ENCODE results near the gene GAS7. TPM values are rescaled to one million over a fixed set of nuclear protein-coding genes. Genes with fewer than 3 reads are reported as not detected.

The GAS7 gene
- total and polyA plus RNA-seq, 9 of the 15 experiments (the other 6 are each of a cell fraction or from before 2014, with no cell fraction given) = 0.11 to 0.33 TPM; not detected in 7

DNA sequence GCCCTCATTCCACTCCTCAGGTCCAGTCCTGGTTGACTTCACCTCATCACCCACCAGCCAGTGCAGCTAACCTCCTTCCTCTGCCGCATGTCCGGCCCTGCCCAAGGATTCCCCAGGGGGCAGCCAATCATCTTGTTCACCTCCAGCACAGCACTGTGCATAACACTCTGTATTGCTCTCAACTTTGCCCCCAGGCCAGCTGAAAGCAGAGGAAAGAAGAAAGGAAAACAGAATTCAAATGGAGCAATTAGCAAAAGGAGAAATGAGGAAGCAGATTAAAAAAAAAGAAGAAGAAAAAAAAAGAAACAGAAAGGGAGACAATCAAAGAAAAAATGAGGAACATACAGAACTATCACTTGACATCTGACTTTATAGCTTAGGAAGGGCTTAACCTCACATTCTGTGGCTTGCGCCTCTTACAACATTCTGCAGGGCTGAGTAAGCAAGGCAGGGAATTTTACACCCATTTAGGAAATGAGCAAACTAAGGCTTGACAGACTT lies 26.1 kb downstream of the GAS7 start:
- FAIRE-seq = no peak
- H3K4me3 ChIP-seq = no peak overlapping the region
- ChIA-PET POLR2A (interaction anchor here (1.0 kb wide), 1 partner anchor 21 kb away, joined by 3 read pairs; no protein-coding TSS in a partner anchor), CTCF (ENCODE audit: low intra/inter-chr PET ratio) (no interaction called here)
- H3K4me1 ChIP-seq (replicated peaks in 1 of 2; ENCODE audit: control insufficient read depth in 2 of 2, insufficient read depth in 2 of 2, low read length in 2 of 2) = no peaks in the 10 kb centered on the region
- no peak for DNase-seq (ENCODE audit: extremely low read depth in 1 of 4, low spot score in 3 of 4)
- H4K20me1 ChIP-seq (replicated peaks; ENCODE audit: control insufficient read depth, insufficient read depth, low read length) = no peaks in the 10 kb centered on the region
- H3K36me3 ChIP-seq (ENCODE audit: control insufficient read depth, insufficient read depth, low read length) = no peaks in the 10 kb centered on the region
- H3K9me1 ChIP-seq (ENCODE audit: control insufficient read depth, insufficient read depth, low read length) = no peaks in the 10 kb centered on the region
- BruUV-seq (replicated peaks) = no TSS peak
- H3K9ac ChIP-seq (ENCODE audit: insufficient read depth in 1 of 2, low read depth in 2 of 2, low read length in 2 of 2) = no peak overlapping the region
- in situ Hi-C loops (cut with MboI) (no loop called here), intact Hi-C loops (cut with micrococcal nuclease) (no loop called here)
- no peak for ATAC-seq
- no peaks in the 10 kb centered on the region for H3K9me3 ChIP-seq (replicated peaks; ENCODE audit: control insufficient read depth, insufficient read depth, low read depth, low read length)
- H2AFZ ChIP-seq (ENCODE audit: low read depth, low read length) = no peak overlapping the region
- H3K79me2 ChIP-seq (ENCODE audit: control insufficient read depth, insufficient read depth, low read length) = no peaks in the 10 kb centered on the region
- TF ChIP-seq SIRT6 (IDR thresholded peaks at IDR 0.05; ENCODE audit: low read depth, low read length) = no peak
- TF ChIP-seq ZNF57 (CRISPR knock-in tag; IDR thresholded peaks at IDR 0.05) = no peak
- TF ChIP-seq ZNF239 (CRISPR knock-in tag; IDR thresholded peaks at IDR 0.05) = no peak
- WGBS (ENCODE audit: insufficient coverage, low coverage, missing lambda C conversion rate) = 4% methylated on average over 3 of the region's 3 CpGs
- H3K27ac ChIP-seq (ENCODE audit: extremely low read depth, low read depth, low read length) = no peak overlapping the region
- H3K27me3 ChIP-seq (ENCODE audit: control insufficient read depth in 2 of 2, insufficient read depth in 2 of 2, low read length in 2 of 2) = no peaks in the 10 kb centered on the region; a peak in 1 of 5 replicates
- H3K4me2 ChIP-seq (ENCODE audit: insufficient read depth, low read length) = no peak overlapping the region

DNA sequence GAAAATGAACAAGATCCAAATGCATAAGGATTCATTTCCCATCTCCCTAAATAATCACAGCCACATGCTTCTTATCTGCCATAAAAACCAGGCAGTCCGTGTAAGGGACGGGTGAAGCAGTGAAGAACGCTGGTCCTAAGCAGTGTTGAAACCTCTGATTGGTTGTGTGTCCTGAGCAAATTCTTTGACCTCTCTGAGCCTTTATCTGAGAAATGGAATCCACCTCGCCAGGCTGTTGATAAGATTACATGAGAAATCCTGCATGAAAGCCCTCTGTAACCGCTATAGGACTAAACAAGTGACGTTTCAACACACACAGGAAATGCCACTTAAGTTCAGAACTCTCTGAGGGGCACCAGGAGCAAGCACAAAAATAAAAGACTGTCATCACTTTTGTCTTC lies 26.8 kb downstream of the GAS7 start:
- no peak for FAIRE-seq
- no peak overlapping the region for H3K4me2 ChIP-seq (ENCODE audit: insufficient read depth, low read length)
- TF ChIP-seq MCM7 (IDR thresholded peaks at IDR 0.05) (no peak), CHD2 (IDR thresholded peaks at IDR 0.05; ENCODE audit: low read depth, low read length) (no peak), SMARCB1 (IDR thresholded peaks at IDR 0.05; ENCODE audit: insufficient read length, low read depth) (no peak), BRD4 (IDR thresholded peaks at IDR 0.05) (no peak), NRF1 (conservative IDR thresholded peaks at IDR 0.05 in 1 of 2, IDR thresholded peaks at IDR 0.05 in 1 of 2) (no peak), SETDB1 (IDR thresholded peaks at IDR 0.05; ENCODE audit: low read length) (no peak), KLF13 (tag; IDR thresholded peaks at IDR 0.05; ENCODE audit: borderline replicate concordance, low read depth) (no peak), MAFF (IDR thresholded peaks at IDR 0.05; ENCODE audit: low read length) (no peak), ZNF589 (CRISPR knock-in tag; IDR thresholded peaks at IDR 0.05; ENCODE audit: low read depth) (no peak), BMI1 (IDR thresholded peaks at IDR 0.05; ENCODE audit: low read length) (no peak), ZNF41 (CRISPR knock-in tag; conservative IDR thresholded peaks at IDR 0.05) (no peak), SAFB2 (IDR thresholded peaks at IDR 0.05; ENCODE audit: borderline replicate concordance, low read depth, low read length, severe bottlenecking) (no peak), KAT8 (IDR thresholded peaks at IDR 0.05; ENCODE audit: low read depth) (no peak)
- TF ChIP-seq, protein P1, sequence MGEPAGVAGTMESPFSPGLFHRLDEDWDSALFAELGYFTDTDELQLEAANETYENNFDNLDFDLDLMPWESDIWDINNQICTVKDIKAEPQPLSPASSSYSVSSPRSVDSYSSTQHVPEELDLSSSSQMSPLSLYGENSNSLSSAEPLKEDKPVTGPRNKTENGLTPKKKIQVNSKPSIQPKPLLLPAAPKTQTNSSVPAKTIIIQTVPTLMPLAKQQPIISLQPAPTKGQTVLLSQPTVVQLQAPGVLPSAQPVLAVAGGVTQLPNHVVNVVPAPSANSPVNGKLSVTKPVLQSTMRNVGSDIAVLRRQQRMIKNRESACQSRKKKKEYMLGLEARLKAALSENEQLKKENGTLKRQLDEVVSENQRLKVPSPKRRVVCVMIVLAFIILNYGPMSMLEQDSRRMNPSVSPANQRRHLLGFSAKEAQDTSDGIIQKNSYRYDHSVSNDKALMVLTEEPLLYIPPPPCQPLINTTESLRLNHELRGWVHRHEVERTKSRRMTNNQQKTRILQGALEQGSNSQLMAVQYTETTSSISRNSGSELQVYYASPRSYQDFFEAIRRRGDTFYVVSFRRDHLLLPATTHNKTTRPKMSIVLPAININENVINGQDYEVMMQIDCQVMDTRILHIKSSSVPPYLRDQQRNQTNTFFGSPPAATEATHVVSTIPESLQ (CRISPR knock-in tag; IDR thresholded peaks at IDR 0.05) = no peak

More for the DNA sequence above, 26.8 kb downstream of the GAS7 start:
- 2% methylated on average over 6 of the region's 6 CpGs for WGBS (ENCODE audit: insufficient coverage, low coverage, missing lambda C conversion rate)
- no peak overlapping the region for H3K27ac ChIP-seq (ENCODE audit: extremely low read depth, low read depth, low read length)
- no peak for DNase-seq (ENCODE audit: extremely low read depth in 1 of 4, low spot score in 3 of 4)
- no peaks in the 10 kb centered on the region for H3K9me3 ChIP-seq (replicated peaks; ENCODE audit: control insufficient read depth, insufficient read depth, low read depth, low read length)
- intact Hi-C loops (cut with micrococcal nuclease) (no loop called here), in situ Hi-C loops (cut with MboI) (no loop called here)
- ATAC-seq = no peak
- ChIA-PET POLR2A (interaction anchor here (1.0 kb wide), 1 partner anchor 22 kb away, joined by 3 read pairs; no protein-coding TSS in a partner anchor), CTCF (ENCODE audit: low intra/inter-chr PET ratio) (no interaction called here)
- H3K79me2 ChIP-seq (ENCODE audit: control insufficient read depth, insufficient read depth, low read length) = no peaks in the 10 kb centered on the region
- no peak overlapping the region for H3K4me3 ChIP-seq
- no TSS peak for BruUV-seq (replicated peaks)
- no peaks in the 10 kb centered on the region for H3K4me1 ChIP-seq (replicated peaks in 1 of 2; ENCODE audit: control insufficient read depth in 2 of 2, insufficient read depth in 2 of 2, low read length in 2 of 2)
- no peaks in the 10 kb centered on the region for H3K36me3 ChIP-seq (ENCODE audit: control insufficient read depth, insufficient read depth, low read length)
- H4K20me1 ChIP-seq (replicated peaks; ENCODE audit: control insufficient read depth, insufficient read depth, low read length) = no peaks in the 10 kb centered on the region
- no peaks in the 10 kb centered on the region; a peak in 1 of 5 replicates for H3K27me3 ChIP-seq (ENCODE audit: control insufficient read depth in 2 of 2, insufficient read depth in 2 of 2, low read length in 2 of 2)
- no peaks in the 10 kb centered on the region for H3K9me1 ChIP-seq (ENCODE audit: control insufficient read depth, insufficient read depth, low read length)
- H2AFZ ChIP-seq (ENCODE audit: low read depth, low read length) = no peak overlapping the region
- no peak overlapping the region for H3K9ac ChIP-seq (ENCODE audit: insufficient read depth in 1 of 2, low read depth in 2 of 2, low read length in 2 of 2)
